ENCODE measurements around the gene ZNF92.

DNA sequence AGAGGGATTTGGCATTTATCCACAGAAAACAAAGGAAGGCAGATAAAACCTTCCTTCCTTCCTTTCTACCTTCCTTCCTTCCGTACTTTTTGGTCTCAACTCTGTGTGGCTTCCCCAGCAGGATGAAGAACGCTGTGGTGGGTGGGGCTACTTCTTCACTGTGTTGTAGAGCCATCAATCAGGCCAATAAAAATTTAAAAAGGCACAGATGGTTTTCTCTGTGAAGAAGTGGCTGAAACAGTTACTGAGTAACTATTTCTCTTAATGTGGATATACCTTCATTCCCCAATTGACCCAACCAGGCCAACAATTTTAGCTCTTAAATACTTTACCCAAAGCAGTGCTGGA lies 75.8 kb downstream of the ZNF92 start:
- TF ChIP-seq POLR2A (IDR thresholded peaks at IDR 0.05): no peak
- TF ChIP-seq, protein P1, sequence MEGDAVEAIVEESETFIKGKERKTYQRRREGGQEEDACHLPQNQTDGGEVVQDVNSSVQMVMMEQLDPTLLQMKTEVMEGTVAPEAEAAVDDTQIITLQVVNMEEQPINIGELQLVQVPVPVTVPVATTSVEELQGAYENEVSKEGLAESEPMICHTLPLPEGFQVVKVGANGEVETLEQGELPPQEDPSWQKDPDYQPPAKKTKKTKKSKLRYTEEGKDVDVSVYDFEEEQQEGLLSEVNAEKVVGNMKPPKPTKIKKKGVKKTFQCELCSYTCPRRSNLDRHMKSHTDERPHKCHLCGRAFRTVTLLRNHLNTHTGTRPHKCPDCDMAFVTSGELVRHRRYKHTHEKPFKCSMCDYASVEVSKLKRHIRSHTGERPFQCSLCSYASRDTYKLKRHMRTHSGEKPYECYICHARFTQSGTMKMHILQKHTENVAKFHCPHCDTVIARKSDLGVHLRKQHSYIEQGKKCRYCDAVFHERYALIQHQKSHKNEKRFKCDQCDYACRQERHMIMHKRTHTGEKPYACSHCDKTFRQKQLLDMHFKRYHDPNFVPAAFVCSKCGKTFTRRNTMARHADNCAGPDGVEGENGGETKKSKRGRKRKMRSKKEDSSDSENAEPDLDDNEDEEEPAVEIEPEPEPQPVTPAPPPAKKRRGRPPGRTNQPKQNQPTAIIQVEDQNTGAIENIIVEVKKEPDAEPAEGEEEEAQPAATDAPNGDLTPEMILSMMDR (IDR thresholded peaks at IDR 0.05): no peak

Data from right lobe of liver (tissue), 4 donors.